ENCODE results near the gene TOX2.

Gene TOX2

DNA sequence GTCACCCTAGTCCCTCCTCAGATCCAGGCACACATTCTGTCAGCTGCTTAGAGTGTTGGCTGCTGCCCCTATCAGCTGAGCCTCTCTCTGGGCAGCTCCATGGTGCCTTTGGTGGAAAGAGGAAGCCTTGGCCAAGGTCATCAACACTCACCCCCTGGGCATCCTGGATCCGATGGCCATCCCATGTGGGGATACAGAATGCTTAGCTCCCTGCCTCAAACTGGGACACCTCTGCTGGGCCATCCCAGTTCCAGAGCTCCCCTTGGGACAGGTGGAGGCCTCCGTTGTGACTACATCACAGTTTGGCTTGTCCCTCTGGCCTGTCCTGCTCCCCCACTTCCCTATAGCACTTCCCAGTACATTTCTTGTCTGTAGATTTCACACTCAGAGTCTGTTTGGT is 45.6 kb downstream of the TOX2 start:
- DNase-seq = no peak

DNA sequence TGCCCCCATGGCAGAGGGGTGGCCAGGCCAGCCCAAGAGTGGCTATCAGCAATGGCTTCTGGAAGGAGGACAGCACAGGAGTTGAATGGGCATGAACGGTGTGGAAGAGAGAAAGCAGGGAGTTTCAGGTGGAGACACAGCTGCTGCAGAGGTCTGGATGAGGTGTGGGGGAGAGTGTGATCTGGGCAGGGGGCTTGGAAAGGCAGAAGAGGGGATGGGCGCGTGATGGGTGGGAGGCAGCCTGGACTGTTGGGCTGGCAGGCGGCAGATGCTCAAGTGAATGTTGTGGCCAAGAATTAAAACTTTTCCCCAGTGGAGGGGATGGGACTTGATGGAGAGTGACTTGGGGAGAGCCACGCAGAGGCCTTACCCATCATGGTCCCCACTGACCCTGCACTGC is 46.5 kb downstream of the TOX2 start:
- no peak for DNase-seq

DNA sequence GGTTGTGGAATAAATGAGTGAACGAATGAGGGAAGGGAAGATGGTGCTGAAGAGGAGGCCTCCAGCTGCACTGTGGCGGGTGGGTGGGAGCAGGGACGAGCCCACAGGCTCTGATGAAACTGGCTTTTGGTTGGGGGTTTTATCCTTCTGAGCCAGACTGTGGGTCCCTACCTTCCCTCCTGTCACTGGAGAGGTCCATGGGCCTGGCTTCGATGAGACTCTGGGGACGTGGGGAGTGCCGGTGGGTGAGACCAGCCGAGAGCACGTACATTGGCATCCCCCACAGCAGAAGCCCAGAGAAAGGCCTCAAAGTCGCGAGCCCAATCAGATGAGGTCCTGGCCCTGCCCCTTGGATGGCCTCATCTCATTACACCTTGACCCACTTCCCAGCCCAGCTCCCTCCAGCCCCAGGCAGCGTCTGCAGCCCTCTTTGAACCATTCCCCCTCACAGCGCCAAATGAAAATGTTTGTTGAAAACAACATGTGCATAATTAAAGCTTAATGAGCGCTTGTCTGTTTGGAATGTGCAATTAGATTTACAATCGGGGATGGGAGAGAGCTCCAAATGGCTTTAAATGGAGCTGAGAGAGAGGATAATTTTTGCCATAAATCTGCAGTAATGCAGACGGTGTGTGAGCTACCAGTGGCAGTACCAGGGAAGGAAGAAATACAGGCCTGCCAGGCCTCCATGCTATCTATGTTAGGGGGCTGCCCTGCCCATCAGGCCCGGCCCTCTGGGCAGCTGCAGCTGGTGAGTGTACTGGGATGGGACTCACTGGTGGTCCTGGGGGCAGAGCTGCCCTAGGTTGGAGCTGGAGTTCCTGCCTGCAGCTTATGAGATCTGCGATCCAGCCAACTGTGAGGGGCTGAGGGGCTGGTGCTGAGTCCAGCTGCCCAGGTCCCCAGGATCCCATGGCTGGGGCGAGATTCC is 47.2 kb downstream of the TOX2 start:
- DNase-seq = no peak

DNA sequence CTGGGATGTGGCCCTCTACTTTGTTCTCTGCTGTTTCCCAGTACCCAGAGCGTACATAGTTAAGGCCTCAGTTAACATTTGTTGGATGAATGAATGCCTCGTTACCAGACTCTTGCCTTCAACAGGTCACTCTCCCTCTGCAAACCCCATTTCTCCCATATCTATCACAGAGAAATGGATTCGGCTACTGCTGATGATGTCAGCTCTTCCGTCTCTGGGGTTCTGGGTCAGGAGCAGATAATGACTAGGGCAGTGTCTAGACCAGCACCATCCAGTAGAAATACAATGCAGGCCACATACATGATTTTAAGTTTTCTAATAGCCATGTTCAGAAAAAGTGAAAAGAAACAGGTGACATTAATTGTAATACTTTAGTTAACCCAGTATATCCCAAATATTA is 47.9 kb downstream of the TOX2 start:
- DNase-seq = no peak

DNA sequence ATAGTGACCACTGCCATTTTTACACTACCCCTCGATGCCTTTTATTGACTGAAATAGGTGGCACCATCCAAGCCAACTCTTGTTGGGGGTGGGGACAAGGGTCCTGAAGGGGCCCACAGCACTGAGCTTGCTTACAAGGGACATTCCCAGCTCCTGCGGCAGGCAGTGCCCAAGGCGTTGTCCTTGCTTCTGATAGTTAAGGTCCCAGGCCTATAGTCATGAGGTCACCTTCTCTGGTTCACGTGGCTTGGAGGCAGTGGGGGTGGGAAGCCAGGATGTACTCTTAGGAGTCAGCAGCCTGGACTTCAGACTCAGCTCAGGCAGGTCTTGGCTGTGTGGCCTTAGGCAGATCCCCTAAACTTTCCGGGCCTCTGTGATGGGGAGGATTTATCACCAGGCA is 48.6 kb downstream of the TOX2 start:
- no peak for DNase-seq

DNA sequence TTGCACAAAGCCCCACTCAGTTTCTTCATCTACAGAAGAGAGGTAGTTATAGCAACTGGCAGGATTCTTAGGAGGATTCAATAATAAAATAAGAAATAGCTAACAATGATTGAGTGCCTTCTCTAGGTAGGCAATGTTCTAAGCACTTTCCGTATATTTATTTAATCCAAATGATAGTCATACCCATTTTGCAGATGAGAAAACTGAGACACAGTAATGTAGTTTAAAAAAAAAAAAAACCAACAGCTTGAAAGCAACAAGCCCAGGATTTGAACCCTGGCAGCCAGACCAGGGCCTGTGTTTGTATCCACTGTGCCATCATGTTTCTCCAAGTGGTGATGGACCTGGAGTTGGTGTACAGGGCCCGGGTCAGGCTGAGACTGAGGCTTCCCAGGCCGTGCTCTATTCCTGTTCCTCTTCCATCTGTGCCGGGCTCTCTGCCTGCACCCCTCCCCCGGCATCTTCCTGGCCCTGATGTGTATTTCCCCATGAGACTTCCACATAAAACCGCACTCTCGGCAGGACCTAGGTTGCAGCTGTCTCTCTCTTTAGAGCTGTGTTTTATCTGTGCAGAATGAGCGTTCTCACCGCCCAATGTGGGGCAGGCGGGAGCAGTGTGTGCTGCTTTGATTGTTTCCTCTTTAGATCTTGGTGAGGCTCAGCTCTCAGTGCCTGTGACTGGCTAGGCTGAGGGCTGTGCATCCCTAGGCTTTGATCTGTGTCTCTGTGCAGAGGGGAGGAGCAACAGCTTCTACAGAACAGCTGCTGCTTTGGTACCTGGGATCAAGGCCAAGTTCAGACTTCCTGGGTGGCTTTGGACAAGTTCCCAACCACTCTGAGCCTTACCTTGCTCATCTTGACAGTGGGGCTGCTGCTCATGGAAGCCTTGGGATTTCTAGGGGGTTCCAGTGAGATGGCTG is 49.5 kb downstream of the TOX2 start:
- DNase-seq = no peak

DNA sequence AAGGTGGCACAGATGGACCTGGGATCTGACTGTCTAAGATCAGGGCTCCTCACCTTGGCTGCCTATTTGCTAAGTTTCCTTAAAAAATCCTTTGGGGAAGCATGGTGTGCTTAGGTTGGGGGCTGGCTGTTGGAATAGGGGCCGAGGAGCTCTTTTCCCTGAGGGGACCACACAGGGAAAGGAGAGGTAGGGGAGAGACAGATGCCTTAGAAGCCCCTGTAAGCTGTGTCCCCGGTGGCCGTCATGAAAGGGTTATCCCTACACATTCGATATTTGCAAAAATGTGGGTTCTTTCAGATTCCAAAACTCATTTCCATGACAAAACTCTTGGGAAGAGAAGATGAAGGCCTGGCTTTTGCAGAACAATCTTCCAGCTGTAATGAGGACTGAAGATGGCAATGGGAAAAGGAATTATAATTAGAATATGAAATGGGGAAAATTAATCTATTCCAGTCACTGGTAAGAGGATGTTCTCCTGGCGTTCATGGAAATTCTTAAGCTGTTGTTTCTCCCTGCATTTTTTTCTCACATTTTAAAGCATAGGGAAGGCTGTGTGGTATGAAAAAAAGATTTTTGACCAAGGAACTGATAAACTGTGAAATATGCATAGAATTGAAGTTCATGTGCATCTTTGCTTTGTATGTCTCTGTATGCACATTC is 53.8 kb downstream of the TOX2 start:
- no peak for DNase-seq

DNA sequence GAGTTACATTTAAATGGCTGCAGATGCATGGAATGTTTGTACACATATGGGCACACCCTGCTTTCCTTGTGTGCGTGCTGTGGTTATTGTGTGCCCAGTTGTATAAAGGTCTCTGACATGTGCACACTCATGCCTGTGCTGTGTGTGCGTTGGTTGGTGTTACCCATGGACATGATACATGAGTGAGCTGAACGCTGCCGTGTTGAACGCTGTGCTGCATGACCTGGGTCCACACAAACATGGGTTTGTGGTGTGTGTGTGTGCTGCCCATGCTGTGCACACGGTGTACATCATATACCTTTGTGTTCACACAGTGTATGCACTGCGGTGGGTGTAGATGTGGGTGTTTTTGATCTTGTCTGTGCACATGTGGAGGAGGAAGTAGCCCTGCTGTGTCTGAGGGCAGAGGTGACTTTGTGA is 54.4 kb downstream of the TOX2 start:
- no peak for DNase-seq

DNA sequence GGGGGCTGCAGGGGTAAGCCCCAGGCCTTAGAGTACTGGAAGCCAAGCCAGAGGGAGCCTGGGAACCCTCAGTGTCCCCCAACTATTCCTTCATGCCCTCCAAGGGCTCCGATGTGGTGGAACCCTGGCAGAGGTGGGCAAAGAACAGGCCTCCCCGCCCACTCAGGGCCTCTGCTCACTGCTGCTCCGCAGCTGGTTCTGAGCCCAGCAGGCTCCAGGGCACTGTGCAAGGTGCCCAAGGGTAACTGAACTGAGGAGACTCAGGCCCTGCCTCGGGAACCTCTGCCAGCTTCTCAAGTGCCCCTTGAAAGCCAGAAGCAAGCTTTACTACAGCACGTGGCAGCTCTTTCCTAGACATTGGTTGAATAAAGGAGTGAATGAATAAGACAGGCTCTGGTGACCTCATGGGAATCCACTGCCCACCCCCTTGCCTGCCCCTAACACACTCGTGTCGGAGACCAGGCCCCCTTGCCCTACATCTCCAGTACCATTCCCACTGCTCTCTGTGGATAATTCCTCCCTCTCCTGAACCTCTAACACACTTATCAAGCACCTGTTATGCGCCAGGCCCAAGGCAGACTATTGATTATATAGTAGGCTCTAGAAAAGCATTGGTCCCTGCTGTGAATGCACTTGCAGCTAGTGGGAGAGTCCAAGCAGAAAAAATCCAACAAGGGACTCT is 55.0 kb downstream of the TOX2 start:
- DNase-seq = no peak

DNA sequence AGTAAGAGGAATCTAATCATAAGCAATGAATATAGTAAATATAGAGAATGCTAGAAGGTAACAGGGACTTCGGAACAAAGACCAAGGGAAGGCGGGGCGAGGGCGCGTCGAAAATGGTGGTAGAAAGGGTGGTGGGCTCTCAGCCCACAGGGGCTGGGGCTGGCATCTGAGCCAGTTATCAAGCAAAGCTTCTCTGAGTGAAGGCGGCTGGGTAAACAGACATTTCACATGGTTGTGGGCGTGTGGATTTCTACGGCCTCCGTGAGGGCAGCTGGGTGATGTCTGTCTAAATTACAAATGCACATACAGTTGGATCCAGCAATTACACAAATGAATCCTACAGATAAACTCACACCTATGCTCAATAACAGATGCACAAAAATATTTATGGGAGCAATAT is 56.6 kb downstream of the TOX2 start:
- no peak for DNase-seq

DNA sequence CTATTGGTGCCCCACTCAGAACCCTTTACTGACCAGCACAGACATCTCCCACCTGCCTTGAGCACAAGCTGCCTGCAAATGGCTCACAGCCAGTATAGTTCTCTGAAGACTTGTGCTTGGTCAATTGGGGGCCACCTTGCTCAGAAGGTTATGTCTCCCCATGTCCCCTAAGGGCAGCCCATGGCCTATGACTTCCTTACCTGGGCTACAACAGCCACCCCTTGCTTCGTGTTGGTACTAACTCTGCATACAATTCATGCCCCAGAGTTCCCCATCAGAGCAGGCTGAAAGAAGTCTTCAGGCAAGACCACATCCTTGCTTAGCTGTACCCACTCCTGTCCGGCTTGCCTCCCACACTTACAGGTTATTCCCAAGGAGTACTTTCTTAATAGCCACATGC is 57.4 kb downstream of the TOX2 start:
- no peak for DNase-seq

DNA sequence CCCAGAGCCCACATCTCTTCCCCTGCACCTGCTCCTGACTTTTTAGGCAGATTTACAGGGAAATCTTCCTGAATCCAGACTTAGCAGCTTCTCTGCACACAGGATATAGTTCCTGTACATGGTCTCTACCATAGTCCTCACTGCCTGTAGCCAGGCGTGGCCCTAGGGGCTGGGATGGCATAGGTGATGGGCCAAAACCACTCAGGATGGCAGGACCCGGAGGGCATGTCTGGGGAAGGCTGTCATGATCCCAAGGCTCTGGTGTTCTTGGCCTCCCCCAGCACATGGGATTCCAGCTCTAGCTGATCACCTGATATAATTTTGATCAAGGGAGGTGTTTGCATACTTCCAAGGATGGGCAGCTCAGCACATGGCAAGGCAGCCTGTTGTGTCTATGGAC is 58.0 kb downstream of the TOX2 start:
- no peak for DNase-seq

DNA sequence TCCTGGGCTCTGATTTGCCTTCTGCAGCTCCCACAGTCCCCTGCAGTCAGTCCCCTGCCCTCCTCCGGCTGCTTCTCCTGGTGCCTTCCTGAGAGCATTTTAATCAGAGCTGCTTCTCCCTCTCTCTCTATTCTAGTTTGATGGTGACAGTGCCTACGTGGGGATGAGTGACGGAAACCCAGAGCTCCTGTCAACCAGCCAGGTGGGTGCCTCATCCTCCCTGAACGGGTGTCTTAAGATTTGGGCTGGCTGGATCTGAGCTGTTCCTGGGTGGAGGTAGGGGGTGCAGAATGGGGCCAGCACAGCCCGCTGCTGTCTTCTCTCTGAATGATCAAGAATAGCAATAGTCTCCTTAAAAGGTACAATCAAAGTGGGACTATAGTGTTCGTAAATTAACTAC is 58.6 kb downstream of the TOX2 start:
- DNase-seq = no peak

DNA sequence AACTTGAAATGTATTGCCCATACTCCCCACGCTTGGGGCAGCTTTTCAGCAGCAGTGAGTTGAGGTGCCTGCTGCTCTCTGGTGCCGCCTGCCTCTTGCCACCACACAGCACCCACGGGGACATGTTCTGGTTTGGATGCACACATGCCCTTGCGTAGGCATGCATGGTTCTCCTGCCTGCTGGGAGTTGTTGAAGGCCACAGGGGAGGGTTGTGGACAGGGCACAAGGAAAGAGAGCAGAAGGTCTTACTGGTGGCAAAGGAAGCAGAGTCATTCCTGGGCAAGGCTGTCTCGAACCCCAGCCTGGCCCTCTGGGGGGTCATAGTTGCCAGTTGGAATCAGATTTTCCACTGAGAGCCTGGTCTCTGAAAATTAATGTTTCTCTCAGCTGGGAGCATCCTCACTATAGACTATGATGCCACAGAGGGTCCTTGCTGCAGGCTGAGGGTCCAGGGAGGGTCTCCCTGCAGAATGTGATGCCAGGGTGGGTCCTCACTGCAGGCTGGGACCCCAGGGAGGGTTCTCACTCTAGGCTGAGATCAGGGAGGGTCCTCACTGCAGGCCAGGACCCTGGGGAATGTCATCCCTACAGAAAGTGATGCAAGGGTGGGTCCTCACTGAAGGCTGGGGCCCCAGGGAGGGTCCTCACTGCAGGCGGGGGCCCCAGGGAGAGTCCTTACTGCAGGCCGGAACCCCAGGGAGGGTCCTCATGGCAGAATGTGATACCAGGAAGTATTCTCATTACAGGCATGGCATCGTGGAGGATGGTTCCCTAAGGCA is 59.2 kb downstream of the TOX2 start:
- DNase-seq = no peak

DNA sequence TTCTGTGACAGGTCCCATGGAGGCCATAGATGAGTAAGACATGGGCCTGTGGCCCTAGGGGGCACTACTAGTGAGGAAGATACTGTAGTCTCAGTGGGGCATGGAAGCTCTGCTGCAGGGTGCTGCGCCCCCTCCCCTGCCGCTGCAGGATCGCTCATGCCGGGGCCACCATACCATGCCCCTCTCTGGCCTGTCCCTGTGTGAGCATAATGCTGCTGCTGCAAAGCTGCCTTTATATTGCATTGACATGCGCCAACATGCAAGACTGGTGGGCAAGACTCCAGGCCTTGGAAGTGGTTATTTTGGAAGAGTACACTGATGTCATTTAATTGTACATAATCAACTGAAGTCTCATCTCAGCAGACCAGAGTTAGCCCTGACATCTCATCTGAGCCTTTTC is 60.0 kb downstream of the TOX2 start:
- DNase-seq = no peak

DNA sequence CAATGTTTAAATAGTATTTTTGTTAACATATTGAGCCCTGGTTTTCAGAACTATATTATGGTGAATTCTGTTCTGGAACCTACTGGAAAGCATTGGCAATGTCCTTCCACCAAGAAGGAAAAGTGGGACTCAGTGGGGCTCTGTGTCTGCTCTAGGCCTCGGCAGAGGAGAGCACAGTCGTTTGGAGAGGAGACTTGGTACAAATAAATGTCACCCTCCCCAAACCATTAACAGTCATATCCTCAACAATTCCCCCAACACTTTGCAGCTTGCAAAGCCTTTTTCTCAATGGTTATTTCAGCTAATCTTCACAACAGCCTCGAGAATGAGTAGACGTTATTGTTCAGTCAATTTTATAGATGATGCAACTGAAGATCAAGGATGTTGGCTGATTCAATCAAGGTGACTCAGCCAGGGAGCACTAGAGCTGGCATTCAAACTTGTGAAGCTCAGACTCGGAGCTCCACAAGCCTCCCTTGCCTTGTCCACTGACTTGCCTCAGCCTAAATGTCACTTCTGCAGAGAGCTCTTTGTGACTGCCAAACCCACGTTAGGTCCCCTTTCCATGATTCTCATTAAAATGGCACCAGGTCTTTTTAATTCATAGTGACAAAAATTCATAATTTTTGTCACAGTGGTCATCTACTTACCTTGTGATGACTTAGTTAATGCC is 60.6 kb downstream of the TOX2 start:
- no peak for DNase-seq

DNA sequence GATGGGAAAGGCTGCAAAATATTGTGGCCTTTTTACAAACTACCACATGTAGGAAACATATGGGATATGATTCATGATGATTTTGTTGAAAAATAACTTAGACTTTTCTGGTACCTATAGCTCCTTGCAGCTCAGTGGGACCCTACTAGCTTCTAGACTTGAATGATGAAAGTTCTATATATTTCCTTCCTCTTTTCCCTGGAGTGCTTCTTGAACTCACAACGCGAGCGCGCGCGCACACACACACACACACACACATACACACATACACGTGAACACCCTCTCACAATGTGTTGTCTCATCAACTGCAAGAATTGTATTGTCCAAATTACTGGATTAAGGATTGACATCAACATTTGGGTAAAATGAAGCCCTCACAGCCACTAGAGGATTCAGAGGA is 61.9 kb downstream of the TOX2 start:
- no peak for DNase-seq

DNA sequence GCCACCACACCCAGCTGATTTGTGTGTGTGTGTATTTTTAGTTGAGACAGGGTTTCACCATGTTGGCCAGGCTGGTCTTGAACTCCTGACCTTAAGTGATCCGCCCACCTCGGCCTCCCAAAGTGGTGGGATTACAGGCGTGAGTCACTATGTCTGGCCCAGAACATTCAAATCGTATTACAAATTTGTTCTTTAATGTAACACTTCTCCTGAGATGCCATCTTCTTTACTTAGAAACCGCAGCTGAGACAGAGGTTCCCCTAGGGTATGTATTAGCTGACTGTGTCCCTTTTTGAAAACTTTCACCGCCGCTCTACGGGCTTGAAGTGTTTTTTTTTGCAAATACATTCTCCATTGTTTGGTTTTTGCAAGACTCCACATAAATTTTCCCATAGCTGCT is 62.6 kb downstream of the TOX2 start:
- DNase-seq = no peak

DNA sequence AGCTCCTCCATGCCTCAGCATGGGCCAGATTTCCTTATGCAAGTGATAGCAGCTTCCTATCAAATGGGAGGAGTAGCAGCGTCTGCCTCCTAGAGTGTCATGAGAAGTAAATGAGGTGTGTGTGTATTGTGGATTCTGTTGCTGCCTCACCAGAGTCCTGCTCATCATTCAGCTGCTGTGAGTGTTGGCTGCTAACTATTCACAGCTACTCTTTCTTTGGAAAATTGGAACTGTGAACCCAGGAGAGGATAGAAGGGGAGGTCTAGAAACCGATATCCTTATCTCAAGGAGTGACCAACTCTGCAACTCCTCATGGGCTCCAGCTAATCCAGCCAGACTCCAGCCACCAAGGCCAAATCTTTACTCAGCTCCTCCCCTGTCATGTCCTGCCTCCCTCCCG is 63.3 kb downstream of the TOX2 start:
- no peak for DNase-seq

DNA sequence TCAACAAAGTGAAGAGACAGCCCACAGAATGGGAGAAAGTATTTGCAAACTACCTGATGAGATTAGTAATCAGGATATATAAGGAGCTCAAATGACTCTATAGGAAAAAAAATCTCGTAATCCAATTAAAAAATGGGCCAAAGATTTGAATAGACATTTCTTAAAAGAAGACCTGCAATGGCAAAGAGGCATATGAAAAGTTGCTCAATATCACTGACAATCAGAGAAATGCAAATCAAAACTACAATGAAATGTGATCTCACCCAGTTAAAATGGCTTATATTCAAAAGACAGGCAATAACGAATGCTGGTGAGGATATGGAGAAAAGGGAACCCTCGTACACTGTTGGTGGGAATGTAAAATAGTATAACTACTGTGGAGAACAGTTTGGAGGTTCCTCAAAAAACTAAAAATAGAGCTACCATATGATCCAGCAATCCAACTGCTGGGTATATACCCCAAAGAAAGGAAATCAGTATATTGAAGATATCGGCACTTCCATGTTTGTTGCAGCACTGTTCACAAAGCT is 65.0 kb downstream of the TOX2 start:
- no peak for DNase-seq

DNA sequence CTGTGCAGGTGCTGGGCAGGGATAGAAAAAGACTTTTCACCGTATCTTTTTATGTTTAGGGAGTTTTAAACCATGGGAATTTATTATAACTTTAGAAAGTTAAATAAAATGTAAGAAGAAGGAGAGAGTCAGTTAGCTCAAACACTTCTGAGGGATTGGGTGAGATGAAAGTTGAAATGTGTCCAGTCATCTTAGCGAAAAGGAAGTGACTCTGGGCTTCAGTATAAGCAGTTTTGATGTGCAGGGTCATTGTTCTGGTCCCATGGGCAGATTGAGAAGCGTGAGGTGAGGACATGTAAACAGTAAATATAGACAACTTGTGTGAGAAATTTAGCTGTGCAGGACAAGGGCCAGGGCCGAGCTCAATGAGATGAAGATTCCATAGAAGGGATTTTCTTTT is 66.9 kb downstream of the TOX2 start:
- no peak for DNase-seq

Data from NCI-H524 (cell line).